Uterus (tissue), 2 donors: Measurements from ENCODE around the gene RAD51B.

Source experiments
- CTCF ChIP-seq, 4 experiments: fragments of 200-600 bp in 2 of 4; fragments of 450-650 bp in 2 of 4; sonication (generic) in 2 of 4; IDR thresholded peaks; one replicate each; pipeline ENCODE4 v1.5.1; 2016 to 2019; ENCODE audit warnings: antibody characterized with exemption in 4 of 4, mild to moderate bottlenecking in 2 of 4, moderate library complexity in 1 of 4
- POLR2A ChIP-seq, 2 donors: fragments of 450-650 bp; IDR thresholded peaks; one replicate each; pipeline ENCODE4 v1.6.1; 2016; ENCODE audit warnings: antibody characterized with exemption in 2 of 2, mild to moderate bottlenecking in 1 of 2, moderate library complexity in 1 of 2

GRCh38 chr14:67917006-67917405 lies 97.4 kb downstream of the RAD51B start:
- TF ChIP-seq CTCF (IDR thresholded peaks at IDR 0.05), result no peak
- no peak for TF ChIP-seq POLR2A (IDR thresholded peaks at IDR 0.05)
